ENCODE measurements around the gene BDKRB2.

BDKRB2 gene

DNA sequence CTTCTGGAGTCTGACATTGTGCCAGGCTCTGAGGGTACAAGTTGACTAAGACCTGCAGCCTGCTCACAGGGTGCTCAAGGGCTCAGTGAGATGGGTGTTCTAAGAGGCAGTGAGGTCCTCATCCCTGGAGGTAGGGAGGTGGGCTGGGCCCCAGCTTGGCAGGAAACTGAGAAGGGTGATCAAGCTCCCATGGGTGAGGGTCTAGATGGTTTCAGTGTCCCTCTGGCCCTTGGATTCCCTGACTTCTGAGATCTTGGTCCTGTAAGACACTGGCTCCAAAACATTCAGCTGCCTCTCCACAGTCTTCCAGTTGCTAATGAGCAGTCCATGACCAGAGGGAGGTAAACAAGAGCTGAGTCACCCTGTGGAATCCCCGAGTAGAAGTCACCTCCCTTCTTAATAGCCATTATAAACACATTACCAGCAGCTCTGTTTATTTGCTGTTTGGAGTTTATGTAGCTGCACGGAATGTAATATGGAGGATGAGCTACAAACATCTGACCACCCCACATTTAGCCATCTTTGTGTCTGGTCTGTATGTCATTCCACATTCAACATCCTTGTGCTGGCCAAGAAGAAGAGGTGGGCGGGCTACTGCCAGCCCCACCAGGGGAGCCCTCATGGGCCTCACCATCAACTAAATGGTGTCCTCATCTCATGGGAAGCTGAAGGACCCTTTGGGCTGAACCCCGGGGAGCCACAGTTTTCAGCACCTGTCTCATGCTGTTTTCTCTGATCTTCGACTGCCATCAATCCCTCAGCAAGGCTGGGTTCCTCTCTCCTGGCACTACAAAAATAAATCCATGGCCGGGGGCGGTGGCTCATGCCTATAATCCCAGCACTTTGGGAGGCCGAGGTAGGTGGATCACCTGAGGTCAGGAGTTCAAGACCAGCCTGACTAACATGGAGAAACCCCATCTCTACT is 37.2 kb upstream of the BDKRB2 start:
- DNase-seq (ENCODE audit: low read depth): no peak
- no peak for TF ChIP-seq CTCF (IDR thresholded peaks at IDR 0.05; ENCODE audit: insufficient read depth, low read depth, low read length, missing control alignments)
- H3K4me3 ChIP-seq (ENCODE audit: low read depth, low read length): no peak overlapping the region

GRCh38 chr14:96168581-96168980 is 36.1 kb upstream of the BDKRB2 start:
- no peak overlapping the region for H3K4me3 ChIP-seq (ENCODE audit: low read depth, low read length)
- no peak for TF ChIP-seq CTCF (IDR thresholded peaks at IDR 0.05; ENCODE audit: insufficient read depth, low read depth, low read length, missing control alignments)
- no peak for DNase-seq (ENCODE audit: low read depth)

DNA sequence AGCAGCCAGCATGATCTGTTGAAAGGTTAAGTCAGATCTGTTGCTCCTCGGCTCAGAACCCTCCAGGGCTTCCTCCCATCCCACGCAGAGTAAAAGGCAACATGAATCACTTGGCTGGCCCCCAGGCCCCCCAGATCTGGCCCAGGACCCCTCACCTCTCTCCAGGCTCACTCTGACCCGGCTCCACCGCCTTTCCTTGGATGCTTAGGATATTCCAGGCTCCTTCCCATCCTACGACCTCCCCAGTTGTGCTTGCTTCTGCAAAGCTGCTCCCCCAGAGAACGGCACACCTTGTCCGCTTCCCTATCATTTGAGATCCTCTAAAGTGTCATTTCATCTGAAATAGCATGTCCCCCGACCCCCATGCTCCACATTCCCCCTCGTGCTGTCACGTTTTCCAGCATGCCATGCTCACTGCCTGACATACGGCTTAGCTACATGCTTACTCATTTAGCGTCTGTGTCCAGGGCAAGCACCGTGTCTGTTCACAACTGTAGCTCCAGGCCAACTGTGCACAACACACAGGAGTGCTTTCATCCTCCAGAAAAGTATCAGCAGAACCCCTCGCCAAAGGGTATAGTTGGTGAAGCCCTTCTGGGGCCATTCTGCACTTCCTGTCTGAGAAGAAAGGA is 33.6 kb upstream of the BDKRB2 start:
- DNase-seq (ENCODE audit: low read depth): no peak

DNA sequence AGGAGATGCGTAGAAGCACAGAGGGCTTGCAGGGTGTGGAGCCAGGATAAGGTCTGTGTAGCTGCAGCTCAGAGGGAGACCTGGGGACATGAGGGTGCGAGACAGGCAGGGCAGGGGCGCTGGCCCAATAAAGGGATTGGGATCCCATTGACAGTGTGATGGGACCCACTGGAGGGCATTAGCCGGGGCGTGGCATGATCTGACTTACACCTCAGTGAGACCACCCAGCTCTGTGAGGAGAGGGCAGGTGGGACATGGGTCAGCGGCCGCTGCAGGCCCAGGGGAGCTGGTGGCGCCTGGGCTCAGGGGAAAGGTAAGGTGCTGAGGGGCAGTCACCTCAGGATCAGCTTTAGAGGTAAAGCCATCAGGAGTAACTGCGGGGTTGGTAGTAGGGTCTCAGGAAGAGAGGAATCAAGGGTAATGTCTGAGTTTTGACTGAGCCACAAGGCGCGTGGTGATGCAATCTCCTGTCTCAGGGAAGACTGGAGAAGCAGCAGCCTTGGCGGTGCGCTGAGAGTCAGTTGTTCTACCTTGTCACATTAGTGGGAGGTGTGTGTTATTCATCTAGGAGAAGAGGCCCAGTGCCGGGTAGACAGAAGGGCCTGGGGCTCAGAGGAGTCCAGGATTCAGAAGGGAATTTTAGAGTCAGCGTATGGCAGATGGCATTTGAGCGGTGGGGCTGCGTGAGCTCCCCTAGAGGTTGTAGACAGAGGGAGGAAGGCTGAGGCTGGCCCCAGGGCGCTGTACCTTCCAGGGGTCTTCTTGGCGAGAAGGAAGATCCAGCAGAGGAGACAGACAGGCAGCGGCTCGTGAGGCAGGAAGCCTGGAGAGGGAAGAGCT is 30.8 kb upstream of the BDKRB2 start:
- H3K4me3 ChIP-seq (ENCODE audit: low read depth, low read length): no peak overlapping the region
- DNase-seq (ENCODE audit: low read depth): no peak
- TF ChIP-seq CTCF (IDR thresholded peaks at IDR 0.05; ENCODE audit: insufficient read depth, low read depth, low read length, missing control alignments): no peak

More for the DNA sequence above, 33.6 kb upstream of the BDKRB2 start:
- H3K4me3 ChIP-seq (ENCODE audit: low read depth, low read length): no peak overlapping the region
- TF ChIP-seq CTCF (IDR thresholded peaks at IDR 0.05; ENCODE audit: insufficient read depth, low read depth, low read length, missing control alignments): no peak

DNA sequence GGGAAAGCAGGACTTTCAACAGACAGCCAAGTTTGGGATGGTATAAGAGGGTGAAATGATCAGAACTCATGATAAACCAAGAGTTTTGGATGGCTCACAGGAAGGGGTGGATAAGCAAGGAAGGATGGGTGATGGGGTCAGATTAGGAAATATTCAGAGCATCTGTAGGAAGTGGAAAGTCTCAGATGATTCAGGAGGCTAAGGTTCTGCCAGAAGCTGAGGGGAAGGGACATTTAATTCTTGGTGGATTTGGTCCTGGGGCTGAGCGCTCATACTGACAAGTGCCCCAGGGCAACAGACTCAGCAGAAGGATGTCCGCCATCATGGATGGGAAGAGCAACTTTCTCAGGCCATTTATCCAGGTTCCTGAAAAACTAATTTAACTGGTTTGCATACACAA is 28.4 kb upstream of the BDKRB2 start:
- H3K4me3 ChIP-seq (ENCODE audit: low read depth, low read length): no peak overlapping the region
- no peak for TF ChIP-seq CTCF (IDR thresholded peaks at IDR 0.05; ENCODE audit: insufficient read depth, low read depth, low read length, missing control alignments)

GRCh38 chr14:96176811-96177211 is 27.8 kb upstream of the BDKRB2 start:
- no peak overlapping the region for H3K4me3 ChIP-seq (ENCODE audit: low read depth, low read length)
- DNase-seq (ENCODE audit: low read depth): no peak
- TF ChIP-seq CTCF (IDR thresholded peaks at IDR 0.05; ENCODE audit: insufficient read depth, low read depth, low read length, missing control alignments): no peak

More for the DNA sequence above, 28.4 kb upstream of the BDKRB2 start:
- no peak for DNase-seq (ENCODE audit: low read depth)
